Measurements from ENCODE around the gene ZNF579. TPM values are rescaled to one million over a fixed set of nuclear protein-coding genes. Genes with fewer than 3 reads are reported as not detected.

Gene ZNF579
- total and polyA plus RNA-seq, 2 of the 8 experiments (the other 6 are each of a cell fraction or from before 2014, with no cell fraction given), result 10.0 to 18.9 TPM

- TF ChIP-seq TAF1 (IDR thresholded peaks at IDR 0.05; ENCODE audit: low read depth, low read length) (no peak), KDM1A (IDR thresholded peaks at IDR 0.05; ENCODE audit: borderline replicate concordance, low read length) (no peak), HDAC6 (IDR thresholded peaks at IDR 0.05; ENCODE audit: low read depth, low read length) (no peak), KDM5A (IDR thresholded peaks at IDR 0.05; ENCODE audit: low read length) (no peak), JUN (IDR thresholded peaks at IDR 0.05; ENCODE audit: low read depth, low read length) (no peak), CREB1 (IDR thresholded peaks at IDR 0.05) (no peak), POLR2A (IDR thresholded peaks at IDR 0.05; ENCODE audit: control extremely low read depth in 1 of 2, low read depth in 2 of 2, low read length in 2 of 2) (no peak)
Observed at GRCh38 chr19:55603115-55603514, 22.5 kb upstream of the ZNF579 start (continued).

Data from H1 (cell line).